Keratinocyte (primary cell): ENCODE measurements around the gene DNAJC5G.
A peak's percentile ranks its signal among the peaks of the same experiment; 100 is the strongest.

Experiments
- CTCF ChIP-seq, 3 experiments: IDR thresholded peaks in 1 of 3; conservative IDR thresholded peaks in 1 of 3; optimal IDR thresholded peaks in 1 of 3; 2 replicates in 2 of 3; 3 replicates in 1 of 3; pipeline versions ENCODE3 to v1.5.1; 2011; ENCODE audit warnings: low read length in 3 of 3, mild to moderate bottlenecking in 3 of 3, moderate library complexity in 2 of 3, control low read depth in 1 of 3, inconsistent platforms in 1 of 3; ENCODE audit not compliant: insufficient read depth in 2 of 3; ENCODE audit errors: extremely low read depth in 1 of 3
- EZH2 ChIP-seq: IDR thresholded peaks from one replicate; pipeline ENCODE4 v1.6.1; 2012; ENCODE audit warnings: inconsistent platforms, mild to moderate bottlenecking, low read length, moderate library complexity

GRCh38 chr2:27291865-27292264, 16.6 kb downstream of the DNAJC5G start:
- TF ChIP-seq CTCF (optimal IDR thresholded peaks at IDR 0.05 in 1 of 3, IDR thresholded peaks at IDR 0.05 in 1 of 3, conservative IDR thresholded peaks at IDR 0.05 in 1 of 3; ENCODE audit: extremely low read depth in 1 of 3, insufficient read depth in 2 of 3, low read length in 3 of 3) = peak in 2 of 3 experiments; percentile 19 to 30
- no peak for TF ChIP-seq EZH2
